Fibroblast of lung (primary cell): ENCODE data around the gene FOXQ1. TPM values are rescaled to one million over a fixed set of nuclear protein-coding genes. Genes with fewer than 3 reads are reported as not detected.

Experiments used
- DNase-seq, 2 donors: peaks; one replicate each; pipeline versions ENCODE4 v3.0.0 to v3.0.0-alpha.2; 2010; ENCODE audit warnings: low read depth in 2 of 2
- H2AFZ ChIP-seq: 2 replicates; pipeline ENCODE4 v1.5.1; 2012; ENCODE audit warnings: low read length, control low read depth, inconsistent platforms
- H3K27ac ChIP-seq: 2 replicates; pipeline ENCODE4 v1.5.1; 2011; ENCODE audit warnings: low read length, control low read depth; ENCODE audit not compliant: insufficient read depth
- H3K27me3 ChIP-seq: 2 replicates; pipeline ENCODE4 v1.5.1; 2011; ENCODE audit warnings: mild to moderate bottlenecking, low read length; ENCODE audit not compliant: control insufficient read depth, insufficient read depth
- H3K36me3 ChIP-seq: 2 replicates; pipeline ENCODE4 v1.5.1; 2011; ENCODE audit warnings: low read length; ENCODE audit not compliant: control insufficient read depth, insufficient read depth
- H3K4me1 ChIP-seq: 2 replicates; pipeline ENCODE4 v1.5.1; 2011; ENCODE audit warnings: low read length; ENCODE audit not compliant: control insufficient read depth, insufficient read depth; ENCODE audit errors: extremely low read depth
- H3K4me2 ChIP-seq: 2 replicates; pipeline ENCODE4 v1.5.1; 2011; ENCODE audit warnings: low read length, control low read depth; ENCODE audit not compliant: insufficient read depth; ENCODE audit errors: extremely low read depth
- H3K4me3 ChIP-seq, 4 experiments: fragments of 200-600 bp in 1 of 4; sonication (generic) in 1 of 4; replicated peaks in 1 of 4; 2 replicates each; pipeline ENCODE4 v1.5.1; 2011 to 2016; ENCODE audit warnings: low read length in 4 of 4, low read depth in 3 of 4, mild to moderate bottlenecking in 3 of 4, control low read depth in 2 of 4, inconsistent platforms in 1 of 4, mixed read lengths in 1 of 4; ENCODE audit not compliant: insufficient read depth in 1 of 4; ENCODE audit errors: control extremely low read depth in 1 of 4
- H3K79me2 ChIP-seq: 2 replicates; pipeline ENCODE4 v1.5.1; 2012; ENCODE audit warnings: mild to moderate bottlenecking, low read length, inconsistent platforms; ENCODE audit not compliant: control insufficient read depth, insufficient read depth
- H3K9ac ChIP-seq: 2 replicates; pipeline ENCODE4 v1.5.1; 2011; ENCODE audit warnings: mild to moderate bottlenecking, low read length, control low read depth; ENCODE audit not compliant: insufficient read depth
- H3K9me3 ChIP-seq: 2 replicates; pipeline ENCODE4 v1.5.1; 2012; ENCODE audit warnings: low read depth, low read length; ENCODE audit not compliant: control insufficient read depth, insufficient read depth
- H4K20me1 ChIP-seq: 2 replicates; pipeline ENCODE4 v1.5.1; 2011; ENCODE audit warnings: low read length; ENCODE audit not compliant: control insufficient read depth, insufficient read depth; ENCODE audit errors: extremely low read depth
- CTCF ChIP-seq, 2 donors: IDR thresholded peaks in 1 of 2; conservative IDR thresholded peaks in 1 of 2; 1 replicate in 1 of 2; 2 replicates in 1 of 2; pipeline ENCODE4 v1.5.1; 2011 to 2012; ENCODE audit warnings: low read length in 2 of 2, control low read depth in 1 of 2, inconsistent platforms in 1 of 2, low read depth in 1 of 2, mild to moderate bottlenecking in 1 of 2
- EZH2 ChIP-seq: IDR thresholded peaks from 2 replicates; pipeline ENCODE4 v1.5.1; 2012; ENCODE audit warnings: low read length, control low read depth, mild to moderate bottlenecking; ENCODE audit errors: missing control alignments
- polyA plus RNA-seq, 2 donors: library from polyadenylated mRNA; depleted of rRNA in 1 of 2; stranded (reverse) in 1 of 2; unstranded in 1 of 2; fragments of >200 nt; gene quantifications; 2 replicates each; pipeline ENCODE4 v1.2.1, GENCODE V29; 2011 to 2012; ENCODE audit warnings: missing spikeins in 1 of 2
- total RNA-seq: library from RNA; depleted of rRNA; stranded (reverse); fragments of >200 nt; gene quantifications from 2 replicates; pipeline ENCODE4 v1.2.1, GENCODE V29; 2014

Gene FOXQ1
- total and polyA plus RNA-seq, 2 donors (not counting 1 experiment from before 2014, with no cell fraction given): 1.8 to 2.0 TPM

GRCh38 chr6:1347161-1347560 lies 35.3 kb downstream of the FOXQ1 start:
- Histone ChIP-seq H3K79me2 (no peaks in the 10 kb centered on the region), H3K9me3 (no peaks in the 10 kb centered on the region), H3K27me3 (no peaks in the 10 kb centered on the region), H3K4me2 (no peak overlapping the region), H4K20me1 (no peaks in the 10 kb centered on the region), H3K9ac (no peak overlapping the region), H3K4me1 (peaks cover 18% of the 10 kb centered on the region), H2AFZ (no peak overlapping the region), H3K36me3 (no peaks in the 10 kb centered on the region), H3K27ac (no peak overlapping the region), H3K4me3 (no peak overlapping the region)
- TF ChIP-seq CTCF (conservative IDR thresholded peaks at IDR 0.05 in 1 of 2, IDR thresholded peaks at IDR 0.05 in 1 of 2; ENCODE audit: low read depth in 1 of 2, low read length in 2 of 2) (no peak), EZH2 (no peak)
- no peak for DNase-seq

GRCh38 chr6:1348675-1349074 lies 36.8 kb downstream of the FOXQ1 start:
- Histone ChIP-seq H2AFZ (no peak overlapping the region), H3K27me3 (no peaks in the 10 kb centered on the region), H3K9me3 (no peaks in the 10 kb centered on the region), H3K4me1 (peaks cover 18% of the 10 kb centered on the region), H3K79me2 (no peaks in the 10 kb centered on the region), H4K20me1 (no peaks in the 10 kb centered on the region), H3K36me3 (no peaks in the 10 kb centered on the region), H3K9ac (no peak overlapping the region), H3K4me2 (peak overlapping the region; percentile 20), H3K27ac (no peak overlapping the region), H3K4me3 (no peak overlapping the region)
- no peak for TF ChIP-seq CTCF (conservative IDR thresholded peaks at IDR 0.05 in 1 of 2, IDR thresholded peaks at IDR 0.05 in 1 of 2; ENCODE audit: low read depth in 1 of 2, low read length in 2 of 2)
- TF ChIP-seq EZH2: no peak
- peak; percentile 80 to 94 for DNase-seq

GRCh38 chr6:1349655-1350054 lies 37.8 kb downstream of the FOXQ1 start:
- no peak overlapping the region for H3K4me3 ChIP-seq
- peaks cover 18% of the 10 kb centered on the region for H3K4me1 ChIP-seq

More at GRCh38 chr6:1349655-1350054, 37.8 kb downstream of the FOXQ1 start:
- no peak overlapping the region for H3K4me2 ChIP-seq
- TF ChIP-seq CTCF (conservative IDR thresholded peaks at IDR 0.05 in 1 of 2, IDR thresholded peaks at IDR 0.05 in 1 of 2; ENCODE audit: low read depth in 1 of 2, low read length in 2 of 2) (no peak), EZH2 (no peak)
- no peak for DNase-seq
- H3K27ac ChIP-seq: no peak overlapping the region
- no peak overlapping the region for H2AFZ ChIP-seq
- no peaks in the 10 kb centered on the region for H3K27me3 ChIP-seq
- no peaks in the 10 kb centered on the region for H3K79me2 ChIP-seq
- H3K9me3 ChIP-seq: no peaks in the 10 kb centered on the region
- H4K20me1 ChIP-seq: no peaks in the 10 kb centered on the region
- no peak overlapping the region for H3K9ac ChIP-seq
- H3K36me3 ChIP-seq: no peaks in the 10 kb centered on the region
